HK-2 (cell line): ENCODE results near the gene C9orf43.
"Not testable (repeated sequence)": the region's sequence is repeated elsewhere in the genome, so short reads cannot be mapped to it uniquely, and the experiment has no call there.

Source experiments
- DNase-seq: peaks from one replicate; pipeline ENCODE4 v3.0.0-alpha.2; 2018; ENCODE audit not compliant: unreplicated experiment

C9orf43 gene

GRCh38 chr9:113410207-113410864 lies at the start of gene C9orf43, which contains the start of gene POLE3:
Gene C9orf43, plus strand, starts transcription at chr9:113410747. Its CDS starts 2,747 bp downstream, at chr9:113413494.
Gene POLE3, minus strand, starts transcription at chr9:113410675. Its CDS starts 382 bp downstream, at chr9:113410293.
- peak; percentile 96 for DNase-seq

GRCh38 chr9:113361304-113362018 lies 49.1 kb upstream of the C9orf43 start:
- DNase-seq = no peak

GRCh38 chr9:113363336-113363735 lies 47.2 kb upstream of the C9orf43 start:
- no peak for DNase-seq

DNA sequence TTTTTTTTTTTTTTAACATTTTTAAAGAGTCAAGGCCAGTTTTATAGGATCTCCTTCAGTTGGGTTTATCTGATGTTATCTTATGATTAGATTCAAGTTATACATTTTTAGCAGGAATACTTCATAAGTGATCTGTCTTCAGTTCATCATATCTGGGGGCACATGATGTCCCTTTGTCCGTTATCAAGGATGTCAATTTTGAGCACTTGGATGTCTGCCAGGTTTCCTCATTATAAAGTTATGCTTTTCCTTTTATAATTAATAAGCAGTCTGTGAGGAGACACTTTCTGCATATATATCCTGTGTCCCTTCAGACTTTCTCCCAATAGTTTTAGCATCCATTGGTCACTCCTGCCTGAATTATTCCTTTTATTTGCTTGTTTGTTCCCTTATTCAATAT lies 45.6 kb upstream of the C9orf43 start:
- DNase-seq = no peak

- not testable (repeated sequence) for DNase-seq
Observed at GRCh38 chr9:113365652-113366051, 44.9 kb upstream of the C9orf43 start.

DNA sequence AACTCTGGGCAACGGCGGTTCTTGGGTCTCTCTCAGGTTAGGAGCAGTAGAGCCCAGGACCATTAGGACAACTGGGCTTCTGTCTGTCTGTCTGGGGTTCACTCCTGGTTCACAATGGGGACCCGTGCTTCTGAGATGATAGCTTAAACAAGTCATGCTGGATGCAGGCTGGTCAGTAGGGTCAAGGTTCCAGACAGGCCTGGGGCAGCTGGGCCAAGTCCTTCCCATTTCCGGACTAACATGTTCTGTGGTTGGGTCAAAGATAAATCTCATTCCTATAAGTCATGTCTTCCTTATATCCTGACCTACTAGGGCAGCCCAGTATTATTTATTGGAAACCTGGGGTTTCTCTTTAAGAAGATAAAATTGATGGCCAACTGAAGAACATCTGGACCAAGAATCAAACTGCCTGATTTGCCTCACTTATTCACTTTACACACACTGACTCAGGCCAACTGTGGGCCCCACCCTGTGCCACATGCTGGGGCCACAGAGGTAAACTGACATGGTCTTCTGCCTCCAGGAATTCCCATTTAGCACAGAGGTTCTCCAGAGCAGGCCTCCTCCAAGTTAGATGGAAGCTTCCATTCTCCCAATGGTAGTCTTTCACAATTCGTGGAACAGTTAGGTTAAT lies 42.1 kb upstream of the C9orf43 start:
- DNase-seq = no peak

GRCh38 chr9:113368982-113369854 lies 41.3 kb upstream of the C9orf43 start:
- no peak for DNase-seq

DNA sequence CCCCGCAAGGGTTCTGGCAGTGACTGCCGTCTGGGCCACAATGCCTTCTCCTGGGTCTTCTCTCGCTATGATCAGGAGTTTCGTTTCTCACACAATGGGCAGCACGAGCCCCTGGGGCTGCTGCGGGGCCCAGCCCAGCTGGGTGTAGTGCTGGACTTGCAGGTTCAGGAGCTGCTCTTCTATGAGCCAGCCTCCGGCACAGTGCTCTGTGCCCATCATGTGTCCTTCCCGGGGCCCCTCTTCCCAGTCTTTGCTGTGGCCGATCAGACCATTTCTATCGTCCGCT lies 40.7 kb upstream of the C9orf43 start:
- no peak for DNase-seq

DNA sequence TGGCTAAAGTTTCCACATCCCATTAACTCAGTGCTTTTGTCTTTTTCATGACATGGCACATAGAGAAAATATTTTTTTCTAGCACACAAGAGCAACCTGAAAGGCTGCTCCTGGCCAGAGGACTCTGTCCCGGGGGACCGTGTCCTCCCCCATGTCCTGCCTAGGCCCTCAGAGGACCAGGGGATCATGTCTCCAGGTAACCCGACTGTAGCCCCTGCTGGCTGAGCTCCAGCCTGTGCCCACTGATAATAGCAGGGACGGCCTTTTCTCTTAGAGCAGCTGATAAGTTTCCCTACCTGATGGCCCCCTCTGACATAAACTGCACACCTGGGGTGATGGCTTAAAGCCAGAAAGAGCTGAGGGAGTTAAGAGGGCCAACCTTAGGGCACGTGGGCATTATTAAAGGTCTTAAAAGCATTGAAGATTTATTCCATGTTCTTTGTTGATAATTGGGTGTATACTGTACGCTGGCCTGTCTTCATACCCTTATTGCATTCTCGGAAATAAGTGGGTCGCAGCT lies 39.7 kb upstream of the C9orf43 start:
- no peak for DNase-seq

DNA sequence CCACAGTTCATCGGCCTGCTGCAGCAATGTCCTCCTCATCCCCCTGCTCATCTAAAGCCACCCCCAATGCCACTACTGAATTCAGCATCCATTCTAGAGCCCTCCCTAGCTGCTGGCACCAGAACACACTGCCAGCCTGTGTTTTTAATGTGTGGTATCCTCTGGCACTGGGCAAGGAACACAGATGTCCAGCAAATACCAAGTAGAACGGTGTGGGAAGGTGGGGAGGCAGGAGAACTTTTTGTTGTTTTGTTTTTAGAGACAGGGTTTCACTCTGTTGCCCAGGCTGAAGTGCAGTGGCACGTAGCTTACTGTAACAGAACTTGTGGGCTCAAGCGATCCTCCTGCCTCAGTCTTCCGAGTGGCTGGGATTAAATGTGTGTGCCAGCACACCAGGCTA lies 38.5 kb upstream of the C9orf43 start:
- no peak for DNase-seq

DNA sequence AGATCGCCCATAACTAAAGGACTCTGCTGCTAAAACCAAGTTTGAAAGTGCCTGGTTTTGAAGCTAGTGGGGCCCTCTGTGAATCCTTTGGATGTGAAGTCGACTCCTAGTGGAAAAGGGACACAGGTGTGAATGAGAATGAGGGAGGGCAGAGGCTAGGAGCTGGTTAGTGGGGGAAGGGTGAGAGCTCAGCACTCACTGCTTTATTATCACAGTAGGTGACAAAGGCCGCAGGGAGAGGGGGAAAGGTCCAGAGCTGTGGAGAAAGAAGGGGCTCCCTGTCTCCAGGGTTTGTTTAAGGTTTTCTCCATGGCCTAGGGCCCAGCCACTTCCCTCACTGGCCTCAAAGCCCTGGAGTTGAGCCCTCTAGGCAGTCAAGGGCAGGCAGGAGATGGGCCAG lies 37.3 kb upstream of the C9orf43 start:
- DNase-seq = no peak

DNA sequence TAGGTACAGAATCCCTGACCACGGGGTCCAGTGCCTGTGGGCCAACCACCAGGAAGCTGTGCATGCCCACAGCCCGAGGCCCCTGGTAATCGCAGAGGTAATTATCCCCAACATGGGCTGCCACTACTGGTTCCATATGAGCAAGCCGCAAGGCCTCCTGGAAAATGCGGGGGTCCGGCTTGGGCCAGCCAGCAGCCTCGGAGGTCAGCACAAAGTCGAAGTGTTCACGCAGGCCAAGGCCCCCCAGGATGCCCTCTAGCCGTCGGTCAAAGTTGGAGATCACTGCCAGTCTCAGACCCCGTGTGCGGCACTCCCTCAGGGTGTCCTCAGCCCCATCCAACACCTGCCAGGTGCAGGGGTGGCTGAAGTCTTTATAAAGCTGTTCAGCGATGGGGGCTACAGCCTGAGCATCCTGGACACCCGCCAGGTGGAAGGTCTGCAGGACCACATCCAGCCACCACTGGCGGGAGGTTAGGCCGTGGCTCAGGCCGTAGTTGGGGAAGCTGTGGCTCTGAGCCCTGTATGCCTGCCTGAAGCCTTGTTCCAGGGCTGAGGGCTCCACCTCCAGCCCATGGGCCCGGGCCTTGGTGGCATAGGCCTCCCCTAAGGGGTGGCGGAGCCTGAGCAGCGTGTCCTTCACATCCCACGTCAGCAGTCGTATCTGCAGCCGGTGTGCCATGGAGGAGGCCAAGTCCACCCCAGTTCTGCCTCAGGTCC lies 36.7 kb upstream of the C9orf43 start:
- no peak for DNase-seq

GRCh38 chr9:113375057-113376023 lies 35.2 kb upstream of the C9orf43 start:
- no peak for DNase-seq

DNA sequence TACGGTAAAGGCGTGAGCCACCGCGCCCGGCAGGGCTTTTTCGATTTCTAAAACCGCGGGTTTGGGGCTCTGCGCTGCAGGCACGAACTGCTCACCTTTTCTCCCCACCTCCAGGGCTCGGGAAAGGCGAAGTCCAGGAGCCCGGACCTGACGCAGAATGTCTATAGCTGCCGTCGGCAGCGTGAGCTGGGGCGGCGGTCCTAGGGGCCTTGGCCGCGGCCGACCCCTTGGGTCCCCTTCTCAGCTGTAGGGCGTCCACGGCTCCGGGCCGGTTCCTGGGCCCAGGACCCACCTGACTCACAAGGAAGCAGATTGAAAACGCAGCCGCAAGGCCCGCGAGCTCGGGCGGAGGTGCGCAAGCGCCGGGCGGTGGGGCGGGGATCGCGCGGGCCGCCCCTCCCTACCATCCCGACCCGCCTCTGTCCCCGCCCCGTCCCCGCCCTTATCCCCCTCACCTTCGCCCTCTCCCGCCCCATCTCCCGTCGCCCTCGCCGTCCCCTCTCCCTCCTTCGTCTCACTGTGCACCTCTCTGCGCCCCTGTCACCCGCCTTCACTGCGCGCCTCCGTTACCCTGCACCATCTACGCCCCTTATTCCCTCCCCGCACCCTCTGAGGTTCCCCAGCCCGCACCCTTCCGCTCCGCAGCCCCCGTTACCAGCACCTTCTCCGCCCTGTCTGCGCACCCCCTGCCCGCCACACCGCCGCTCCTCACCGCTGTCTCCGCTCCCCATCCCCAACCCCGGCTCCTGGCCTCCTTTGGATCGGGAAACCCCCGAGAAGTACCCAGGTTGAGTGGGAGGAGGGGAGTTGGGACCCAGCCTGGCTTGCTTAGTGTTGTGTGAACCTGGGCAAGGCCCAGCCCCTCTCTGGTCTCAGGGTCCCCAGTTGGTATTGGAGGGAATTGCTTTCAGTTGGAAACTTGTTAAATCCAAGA lies 33.6 kb upstream of the C9orf43 start, which contains the start of gene HDHD3:
TSS of gene HDHD3 (minus strand) at position 353 of the 934 bp plus-strand sequence. CDS start 2,632 bp downstream, outside the sequence.
- peak; percentile 60 for DNase-seq

DNA sequence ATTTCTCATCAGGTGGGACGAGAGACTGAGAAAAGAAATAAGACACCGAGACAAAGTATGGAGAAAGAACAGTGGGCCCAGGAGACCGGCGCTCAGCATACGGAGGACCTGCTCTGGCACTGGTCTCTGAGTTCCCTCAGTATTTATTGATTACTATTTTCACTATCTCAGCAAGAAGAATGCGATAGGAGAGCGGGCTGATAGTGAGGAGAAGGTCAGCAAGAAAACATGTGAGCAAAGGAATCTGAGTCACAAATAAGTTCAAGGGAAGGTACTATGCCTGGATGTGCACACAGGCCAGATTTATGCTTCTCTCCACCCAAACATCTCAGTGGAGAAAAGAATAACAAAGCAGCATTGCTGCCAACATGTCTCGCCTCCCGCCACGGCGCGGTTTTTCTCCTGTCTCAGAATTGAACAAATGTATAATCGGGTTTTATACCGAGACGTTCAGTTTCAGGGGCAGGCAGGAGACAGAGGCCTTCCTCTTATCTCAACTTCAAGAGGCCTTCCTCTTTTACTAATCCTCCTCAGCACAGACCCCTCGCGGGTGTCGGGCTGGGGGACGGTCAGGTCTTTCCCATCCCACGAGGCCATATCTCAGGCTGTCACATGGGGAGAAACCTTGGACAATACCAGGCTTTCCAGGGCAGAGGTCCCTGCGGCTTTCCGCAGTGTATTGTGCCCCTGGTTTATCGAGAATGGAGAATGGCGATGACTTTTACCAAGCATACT lies 31.3 kb upstream of the C9orf43 start:
- DNase-seq = not testable (repeated sequence)

DNA sequence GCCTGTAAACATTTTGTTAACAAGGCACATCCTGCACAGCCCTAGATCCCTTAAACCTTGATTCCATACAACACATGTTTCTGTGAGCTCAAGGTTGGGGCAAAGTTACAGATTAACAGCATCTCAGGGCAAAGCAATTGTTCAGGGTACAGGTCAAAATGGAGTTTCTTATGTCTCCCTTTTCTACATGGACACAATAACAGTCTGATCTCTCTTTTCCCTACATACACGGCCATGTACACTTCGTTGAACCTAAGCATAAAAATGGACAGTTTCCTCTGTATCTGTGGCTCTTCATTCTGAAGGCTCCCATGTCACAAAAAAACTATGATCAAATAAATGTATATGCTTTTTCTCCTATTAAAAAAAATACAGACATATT lies 30.7 kb upstream of the C9orf43 start:
- not testable (repeated sequence) for DNase-seq

DNA sequence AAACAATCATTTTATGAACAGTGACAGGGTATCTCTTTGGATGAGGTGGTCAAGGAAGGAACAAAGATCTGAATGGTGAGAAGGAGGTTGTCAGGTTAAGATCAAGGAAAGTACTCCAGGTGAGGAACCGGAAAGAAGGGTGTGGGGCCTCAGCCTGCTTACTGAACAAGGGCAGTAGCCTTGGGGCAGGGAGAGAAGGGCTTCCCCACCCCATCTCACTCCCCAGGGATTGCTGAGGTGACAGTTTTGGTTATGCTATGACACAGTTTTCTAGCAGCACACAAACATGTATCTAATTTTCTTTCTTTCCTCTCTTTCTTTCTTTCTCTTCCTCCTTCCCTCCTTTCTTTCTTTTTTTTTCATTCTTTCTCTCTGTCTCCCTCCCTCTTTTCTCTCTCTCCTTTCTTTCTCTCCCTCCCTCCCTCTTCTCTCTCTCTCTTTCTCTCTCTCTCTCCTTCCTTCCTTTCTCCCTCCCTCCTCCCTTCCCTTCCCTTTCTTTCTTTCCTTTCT lies 29.6 kb upstream of the C9orf43 start:
- no peak for DNase-seq

DNA sequence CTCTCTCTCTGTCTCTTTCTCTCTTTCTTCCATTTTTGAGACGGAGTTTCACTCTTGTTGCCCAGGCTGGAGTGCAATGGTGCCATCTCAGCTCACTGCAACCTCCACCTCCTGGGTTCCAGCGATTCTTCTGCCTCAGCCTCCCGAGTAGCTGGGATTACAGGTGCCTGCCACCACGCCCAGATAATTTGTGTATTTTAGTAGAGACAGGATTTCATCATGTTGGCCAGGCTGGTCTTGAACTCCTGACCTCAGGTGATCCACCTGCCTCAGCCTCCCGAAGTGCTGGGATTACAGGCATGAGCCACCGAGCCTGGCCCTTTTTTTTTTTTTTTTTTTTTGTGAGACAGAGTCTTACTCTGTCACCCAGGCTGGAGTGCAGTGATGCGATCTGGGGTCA lies 29.1 kb upstream of the C9orf43 start:
- DNase-seq = not testable (repeated sequence)
